ENCODE results near the gene PTPRE. TPM values are rescaled to one million over a fixed set of nuclear protein-coding genes. Genes with fewer than 3 reads are reported as not detected.

Gene PTPRE
- total RNA-seq, 2 donors from 2014 or later = 45.3 to 54.8 TPM

GRCh38 chr10:128128582-128128981 lies 221.7 kb downstream of the PTPRE start:
- no peaks in the 10 kb centered on the region for H3K9me3 ChIP-seq (ENCODE audit: control insufficient read depth, low read length, poor library complexity, severe bottlenecking)
- Mint-ChIP-seq H3K36me3 (ENCODE audit: low read depth) (peaks cover 3% of the 10 kb centered on the region), H3K4me3 (no peak overlapping the region), H3K27me3 (peaks cover 19% of the 10 kb centered on the region), H3K4me1 (peaks cover 22% of the 10 kb centered on the region), H3K27ac (no peak overlapping the region)
- DNase-seq (no peak), ATAC-seq (no peak)

DNA sequence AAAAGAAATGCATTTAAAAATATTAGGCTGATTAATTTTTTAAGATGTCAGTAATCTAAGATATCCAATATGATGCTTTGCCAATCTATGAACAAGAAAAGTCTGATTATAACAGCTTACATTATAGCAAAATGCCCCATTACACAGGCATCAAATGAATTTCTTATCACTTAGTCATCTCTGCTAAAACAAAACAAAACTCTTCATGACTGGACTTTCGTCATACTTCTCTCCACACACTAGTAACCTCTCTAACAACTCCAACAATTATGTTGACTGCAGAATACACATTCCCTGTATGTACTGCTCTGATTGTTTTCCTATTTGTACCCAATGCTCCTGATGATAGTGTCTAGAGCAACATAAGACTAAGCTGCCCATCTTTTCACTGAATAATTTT lies 223.1 kb downstream of the PTPRE start:
- H3K36me3 Mint-ChIP-seq (ENCODE audit: low read depth) = peaks cover 2% of the 10 kb centered on the region
- peaks cover 15% of the 10 kb centered on the region for H3K27me3 Mint-ChIP-seq
- no peak overlapping the region for H3K4me3 Mint-ChIP-seq
- no peaks in the 10 kb centered on the region for H3K9me3 ChIP-seq (ENCODE audit: control insufficient read depth, low read length, poor library complexity, severe bottlenecking)
- no peak for DNase-seq
- no peak overlapping the region for H3K27ac Mint-ChIP-seq
- ATAC-seq = no peak
- peaks cover 16% of the 10 kb centered on the region for H3K4me1 Mint-ChIP-seq

Other genes with a start within 250 kb of the PTPRE start
- not detected for gene FOXI2, start 169.9 kb upstream of the PTPRE start, total RNA-seq
- gene CLRN3, start 14.2 kb upstream of the PTPRE start, total RNA-seq = not detected
- 1 to 10 TPM; 1.3 to 1.8 TPM for gene MKI67, start 219.3 kb downstream of the PTPRE start, total RNA-seq